ENCODE results near the gene PALM3. TPM values are rescaled to one million over a fixed set of nuclear protein-coding genes. Genes with fewer than 3 reads are reported as not detected.
"Not testable (repeated sequence)": the region's sequence is repeated elsewhere in the genome, so short reads cannot be mapped to it uniquely, and the experiment has no call there.

Gene PALM3
- total RNA-seq, 1 experiment from 2014 or later, result 8.1 TPM

DNA sequence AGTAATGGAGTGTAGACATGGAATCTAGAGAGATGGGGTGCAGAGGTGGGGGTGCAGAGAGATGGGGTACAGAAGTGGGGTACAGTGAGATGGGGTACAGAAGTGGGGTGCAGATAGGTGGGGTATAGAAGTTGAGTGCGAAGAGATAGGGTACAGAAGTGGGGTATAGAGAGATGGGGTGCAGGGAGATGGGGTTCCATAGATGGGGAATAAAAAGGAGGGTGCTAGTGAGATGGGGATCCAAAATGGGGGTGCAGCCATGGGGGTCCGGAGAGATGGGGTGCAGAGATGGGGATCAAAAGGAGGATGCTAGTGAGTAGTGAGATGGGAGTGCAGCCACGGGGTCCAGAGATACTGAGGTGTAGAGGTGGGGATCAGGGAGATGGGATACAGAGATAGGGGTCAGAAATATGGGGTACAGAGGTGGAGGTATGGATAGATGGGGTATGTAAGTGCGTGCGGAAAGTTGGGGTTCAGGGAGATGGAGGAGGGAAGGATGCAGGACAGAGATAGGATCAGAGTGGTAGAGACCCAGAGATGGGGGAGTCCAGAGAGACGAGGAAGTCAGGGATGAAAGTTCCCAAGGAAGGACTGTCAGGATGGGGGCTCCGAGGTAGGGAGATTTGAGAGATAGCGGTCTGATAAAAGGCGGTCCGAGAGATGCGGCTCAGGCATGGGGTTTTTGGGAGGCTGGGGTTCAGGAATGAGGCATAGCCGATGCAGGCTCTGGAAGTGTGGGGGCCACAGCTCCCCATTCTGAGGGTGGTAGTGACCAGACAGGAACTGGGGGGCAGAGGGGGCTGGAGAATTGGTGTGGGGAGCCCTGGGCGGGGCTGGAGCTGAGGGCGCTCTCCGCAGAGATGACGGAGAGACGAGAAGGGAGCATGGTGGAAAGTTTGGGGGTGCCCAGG is 3.4 kb downstream of the PALM3 start:
- Histone ChIP-seq H3K27me3 (ENCODE audit: control insufficient read depth, insufficient read depth, low read length) (peaks cover 24% of the 10 kb centered on the region), H3K4me3 (ENCODE audit: insufficient read depth, low read depth, low read length) (peak overlapping the region; percentile 54), H3K36me3 (replicated peaks; ENCODE audit: control insufficient read depth, insufficient read depth, low read length) (no peaks in the 10 kb centered on the region)
- DNase-seq, result peak; percentile 27

DNA sequence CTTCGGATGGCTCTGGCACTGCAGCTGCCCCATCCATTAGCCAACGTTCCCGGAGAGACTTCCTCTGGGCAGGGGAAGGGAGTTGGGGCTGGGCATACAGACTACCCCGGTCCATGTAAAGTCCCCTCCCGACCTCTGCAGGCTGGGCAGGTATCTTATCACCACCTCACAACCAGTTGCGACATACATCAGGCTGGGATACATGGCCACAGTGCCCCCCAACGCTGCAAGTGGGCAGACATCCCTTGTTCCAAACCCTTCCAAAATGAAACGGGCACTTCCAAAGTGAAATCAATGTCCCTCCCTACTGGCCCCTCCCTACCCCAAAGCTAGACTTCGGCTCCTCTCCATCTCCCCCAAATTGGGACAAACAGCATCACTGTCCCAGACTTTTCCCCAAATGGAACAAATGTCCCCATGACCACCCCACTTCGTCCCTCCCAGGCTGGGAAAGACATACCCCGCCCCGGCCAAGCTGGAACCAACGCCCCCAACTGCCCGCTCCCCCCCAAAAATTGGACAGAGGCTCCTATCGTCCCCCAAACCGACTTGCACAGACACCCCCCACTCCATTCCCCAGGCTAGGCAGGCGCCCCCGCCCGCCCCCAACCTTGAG is 5.0 kb downstream of the PALM3 start:
- Histone ChIP-seq H3K27me3 (ENCODE audit: control insufficient read depth, insufficient read depth, low read length) (peaks cover 24% of the 10 kb centered on the region), H3K36me3 (replicated peaks; ENCODE audit: control insufficient read depth, insufficient read depth, low read length) (no peaks in the 10 kb centered on the region), H3K4me3 (ENCODE audit: insufficient read depth, low read depth, low read length) (peak overlapping the region; percentile 62)
- peak; percentile 67 for DNase-seq

DNA sequence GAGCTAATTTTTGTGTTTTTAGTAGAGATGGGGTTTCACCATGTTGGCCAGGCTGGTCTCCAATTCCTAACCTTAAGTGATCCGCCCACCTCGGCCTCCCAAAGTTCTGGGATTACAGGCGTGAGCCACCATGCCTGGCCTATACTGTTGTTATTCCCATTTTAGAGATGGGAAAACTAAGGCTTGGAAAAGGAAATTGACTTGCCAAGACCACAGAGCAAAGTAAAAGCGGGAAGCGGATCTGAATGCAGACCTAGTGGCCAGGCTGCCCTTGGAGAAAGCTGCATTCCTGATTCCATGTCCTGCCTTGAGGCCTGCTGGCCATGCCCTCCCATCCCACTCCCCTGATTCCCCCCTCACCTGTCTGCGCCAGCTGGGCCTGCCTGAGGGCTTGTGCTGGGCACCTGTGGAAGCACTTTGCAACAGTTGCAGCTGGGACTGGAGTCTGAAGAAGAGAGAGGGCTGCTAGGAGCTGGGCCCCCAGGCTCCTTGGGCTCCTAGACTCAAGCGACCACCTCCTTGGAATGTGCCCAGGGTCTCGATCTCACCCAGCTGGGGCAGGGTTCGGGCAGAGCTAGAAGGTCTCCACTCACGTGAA is 5.7 kb downstream of the PALM3 start:
- peaks cover 24% of the 10 kb centered on the region for H3K27me3 ChIP-seq (ENCODE audit: control insufficient read depth, insufficient read depth, low read length)
- no peak overlapping the region for H3K4me3 ChIP-seq (ENCODE audit: insufficient read depth, low read depth, low read length)
- no peaks in the 10 kb centered on the region for H3K36me3 ChIP-seq (replicated peaks; ENCODE audit: control insufficient read depth, insufficient read depth, low read length)
- peak; percentile 46 for DNase-seq

DNA sequence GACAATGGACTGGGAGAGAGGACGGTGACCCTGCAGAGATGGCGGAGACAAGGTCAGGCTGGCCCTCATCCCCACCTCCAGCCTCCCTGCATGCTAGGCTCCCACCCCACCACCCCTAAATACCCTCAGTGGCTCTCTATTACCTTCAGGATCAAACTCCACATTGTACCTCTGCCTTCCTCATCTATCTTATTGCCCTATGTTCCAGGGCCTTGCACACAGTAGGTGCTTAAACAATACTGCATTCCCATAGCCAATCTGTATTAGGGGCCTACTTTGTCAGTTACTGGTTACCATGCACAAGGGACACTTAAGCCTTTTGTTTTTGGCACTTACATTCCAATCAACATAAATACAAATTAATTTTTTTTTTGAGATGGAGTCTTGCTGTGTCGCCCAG is 6.5 kb downstream of the PALM3 start:
- Histone ChIP-seq H3K27me3 (ENCODE audit: control insufficient read depth, insufficient read depth, low read length) (peaks cover 24% of the 10 kb centered on the region), H3K4me3 (ENCODE audit: insufficient read depth, low read depth, low read length) (no peak overlapping the region), H3K36me3 (replicated peaks; ENCODE audit: control insufficient read depth, insufficient read depth, low read length) (0 out of 2 replicates have a peak, but pooled peaks cover 2% of the 10 kb centered on the region)
- no peak for DNase-seq

DNA sequence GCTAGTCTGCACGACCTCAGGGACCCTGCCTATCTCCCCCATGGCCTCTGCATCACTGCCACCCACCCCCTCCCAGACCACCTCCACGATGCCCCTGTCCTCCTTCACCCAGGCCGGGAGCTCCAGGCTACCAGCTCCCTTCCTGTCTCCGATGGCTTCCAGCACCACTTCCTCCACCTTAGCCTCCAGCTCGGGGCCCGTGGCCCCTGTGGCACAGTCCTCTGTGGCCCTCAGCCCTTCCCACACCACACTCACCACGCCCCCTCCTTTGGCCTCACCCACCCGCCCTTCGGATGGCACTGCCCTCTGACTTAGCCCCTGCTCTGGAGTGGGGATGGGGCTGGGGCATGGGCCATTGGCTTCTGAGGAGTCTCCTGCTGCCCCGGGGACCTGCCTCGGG is 7.2 kb downstream of the PALM3 start:
- DNase-seq, result peak; percentile 27
- H3K36me3 ChIP-seq (replicated peaks; ENCODE audit: control insufficient read depth, insufficient read depth, low read length), result 0 out of 2 replicates have a peak, but pooled peaks cover 2% of the 10 kb centered on the region
- no peak overlapping the region for H3K4me3 ChIP-seq (ENCODE audit: insufficient read depth, low read depth, low read length)
- H3K27me3 ChIP-seq (ENCODE audit: control insufficient read depth, insufficient read depth, low read length), result peaks cover 24% of the 10 kb centered on the region

DNA sequence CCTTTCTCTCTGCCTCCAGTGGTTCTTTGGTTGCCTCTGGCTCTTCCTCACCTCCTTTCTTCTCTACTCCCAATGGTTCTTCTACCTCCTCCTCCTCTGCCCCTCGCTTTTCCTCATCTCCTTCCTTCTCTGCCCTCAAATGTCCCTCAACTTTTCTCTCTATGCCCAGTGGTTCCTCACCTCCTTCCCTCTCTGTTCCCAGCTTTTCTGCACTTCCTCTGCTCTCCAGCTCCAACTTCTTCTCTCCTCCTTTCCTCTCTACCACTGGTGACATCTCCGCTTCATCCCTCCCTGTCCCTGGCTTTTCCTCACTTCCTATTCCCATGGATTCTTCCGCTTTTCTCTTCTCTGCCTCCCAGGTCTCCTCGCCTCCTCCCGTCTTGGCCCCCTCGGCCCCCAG is 7.8 kb downstream of the PALM3 start:
- Histone ChIP-seq H3K27me3 (ENCODE audit: control insufficient read depth, insufficient read depth, low read length) (peaks cover 19% of the 10 kb centered on the region), H3K36me3 (replicated peaks; ENCODE audit: control insufficient read depth, insufficient read depth, low read length) (0 out of 2 replicates have a peak, but pooled peaks cover 2% of the 10 kb centered on the region), H3K4me3 (ENCODE audit: insufficient read depth, low read depth, low read length) (no peak overlapping the region)
- no peak for DNase-seq

DNA sequence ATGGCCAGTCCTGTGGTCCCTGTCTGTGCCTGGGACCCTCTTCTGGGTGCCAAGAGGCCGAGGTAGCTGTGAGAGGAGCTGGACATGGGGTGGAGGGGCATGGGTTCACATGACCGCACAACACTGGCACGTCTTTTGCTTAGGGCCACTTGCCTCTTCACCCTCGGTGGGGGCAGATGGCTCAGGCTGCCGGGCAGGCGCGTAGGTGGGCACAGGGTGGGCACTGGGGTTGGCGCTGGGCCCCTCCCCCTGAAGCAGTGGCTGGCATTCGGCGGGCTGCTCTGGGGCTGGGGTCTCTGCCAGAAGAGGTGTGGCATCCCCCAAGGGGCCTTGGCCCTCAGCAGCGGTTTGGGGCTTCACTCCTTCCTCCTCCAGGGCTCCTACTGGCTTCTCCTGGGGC is 8.4 kb downstream of the PALM3 start:
- Histone ChIP-seq H3K4me3 (ENCODE audit: insufficient read depth, low read depth, low read length) (no peak overlapping the region), H3K36me3 (replicated peaks; ENCODE audit: control insufficient read depth, insufficient read depth, low read length) (0 out of 2 replicates have a peak, but pooled peaks cover 2% of the 10 kb centered on the region), H3K27me3 (ENCODE audit: control insufficient read depth, insufficient read depth, low read length) (peaks cover 13% of the 10 kb centered on the region)
- DNase-seq, result no peak

DNA sequence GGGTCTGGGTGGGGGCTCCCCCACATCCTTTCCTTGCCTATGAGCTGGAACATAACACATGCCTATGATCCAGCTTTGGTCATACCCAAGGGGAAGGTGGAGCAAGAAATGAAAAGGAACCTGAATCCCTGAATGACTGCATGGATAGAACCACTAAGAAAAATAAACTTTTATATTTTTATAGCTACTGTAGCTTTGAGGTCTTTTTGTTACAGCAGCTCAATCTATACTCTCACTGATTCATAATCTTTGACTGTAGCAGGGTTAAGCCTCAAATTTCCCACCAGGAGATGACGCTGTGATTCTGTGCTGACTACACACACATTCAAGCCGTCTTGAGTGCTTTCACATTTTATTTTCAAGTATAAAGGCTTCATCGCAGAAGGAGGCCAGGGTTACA is 8.8 kb downstream of the PALM3 start:
- peaks cover 2% of the 10 kb centered on the region; the same call in 1 of the 2 replicates for H3K36me3 ChIP-seq (replicated peaks; ENCODE audit: control insufficient read depth, insufficient read depth, low read length)
- no peak overlapping the region for H3K4me3 ChIP-seq (ENCODE audit: insufficient read depth, low read depth, low read length)
- peak; percentile 16 for DNase-seq
- H3K27me3 ChIP-seq (ENCODE audit: control insufficient read depth, insufficient read depth, low read length), result peaks cover 8% of the 10 kb centered on the region

DNA sequence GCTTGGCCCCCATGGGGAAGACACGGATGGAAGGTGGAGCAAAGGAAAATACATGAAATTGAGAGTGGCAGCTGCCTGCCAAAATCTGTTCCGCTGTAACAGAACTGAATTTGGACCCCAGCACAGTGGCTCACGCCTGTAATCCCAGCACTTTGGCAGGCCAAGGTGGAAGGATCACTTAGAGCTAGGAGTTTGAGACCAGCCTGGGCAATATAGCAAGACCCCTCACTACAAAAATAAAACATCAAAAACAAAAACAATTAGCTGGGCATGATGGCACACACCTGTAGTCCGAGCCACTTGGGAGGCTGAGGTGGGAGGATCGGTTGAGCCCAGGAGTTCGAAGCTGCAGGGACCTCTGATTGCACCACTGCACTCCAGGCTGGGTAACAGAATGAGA is 9.4 kb downstream of the PALM3 start:
- peaks cover 2% of the 10 kb centered on the region; the same call in 1 of the 2 replicates for H3K36me3 ChIP-seq (replicated peaks; ENCODE audit: control insufficient read depth, insufficient read depth, low read length)
- no peak overlapping the region for H3K4me3 ChIP-seq (ENCODE audit: insufficient read depth, low read depth, low read length)
- peaks cover 5% of the 10 kb centered on the region for H3K27me3 ChIP-seq (ENCODE audit: control insufficient read depth, insufficient read depth, low read length)
- no peak for DNase-seq

DNA sequence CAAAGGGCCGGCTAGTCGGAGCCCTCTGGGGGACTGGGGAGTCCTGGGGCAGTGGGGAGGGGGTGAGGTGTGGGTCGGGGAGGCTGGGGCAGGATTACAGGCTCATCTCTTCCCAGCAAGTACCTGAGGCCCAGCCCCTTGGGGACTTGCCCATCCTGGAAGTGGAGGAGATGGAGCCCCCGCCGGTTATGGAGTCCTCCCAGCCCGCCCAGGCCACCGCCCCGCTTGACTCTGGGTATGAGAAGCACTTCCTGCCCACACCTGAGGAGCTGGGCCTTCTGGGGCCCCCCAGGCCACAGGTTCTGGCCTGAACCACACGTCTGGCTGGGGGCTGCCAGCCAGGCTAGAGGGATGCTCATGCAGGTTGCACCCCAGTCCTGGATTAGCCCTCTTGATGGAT is 9.9 kb downstream of the PALM3 start:
- peak; percentile 38 for DNase-seq
- peaks cover 2% of the 10 kb centered on the region for H3K27me3 ChIP-seq (ENCODE audit: control insufficient read depth, insufficient read depth, low read length)

DNA sequence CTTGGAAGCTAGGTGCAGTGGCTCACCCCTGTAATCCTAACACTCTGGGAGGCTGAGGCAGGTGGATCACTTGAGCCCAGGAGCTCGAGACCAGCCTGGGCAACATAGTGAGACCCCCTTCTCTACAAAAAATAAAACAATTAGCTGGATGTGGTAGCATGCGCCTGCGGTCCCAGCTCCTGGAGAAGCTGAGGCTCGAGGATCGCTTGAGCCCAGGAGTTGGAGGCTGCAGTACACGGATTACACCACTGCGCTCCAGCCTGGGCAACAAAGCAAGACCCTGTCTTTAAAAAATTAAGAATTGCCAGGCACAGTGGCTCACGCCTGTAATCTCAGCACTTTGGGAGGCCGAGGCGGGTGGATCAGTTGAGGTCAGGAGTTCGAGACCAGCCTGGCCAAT is 10.9 kb downstream of the PALM3 start:
- not testable (repeated sequence) for DNase-seq; H3K4me3 ChIP-seq (ENCODE audit: insufficient read depth, low read depth, low read length); H3K36me3 ChIP-seq (replicated peaks; ENCODE audit: control insufficient read depth, insufficient read depth, low read length); H3K27me3 ChIP-seq (ENCODE audit: control insufficient read depth, insufficient read depth, low read length)

More for the DNA sequence above, 9.9 kb downstream of the PALM3 start:
- Histone ChIP-seq H3K4me3 (ENCODE audit: insufficient read depth, low read depth, low read length) (no peak overlapping the region), H3K36me3 (replicated peaks; ENCODE audit: control insufficient read depth, insufficient read depth, low read length) (peaks cover 2% of the 10 kb centered on the region; the same call in 1 of the 2 replicates)

DNA sequence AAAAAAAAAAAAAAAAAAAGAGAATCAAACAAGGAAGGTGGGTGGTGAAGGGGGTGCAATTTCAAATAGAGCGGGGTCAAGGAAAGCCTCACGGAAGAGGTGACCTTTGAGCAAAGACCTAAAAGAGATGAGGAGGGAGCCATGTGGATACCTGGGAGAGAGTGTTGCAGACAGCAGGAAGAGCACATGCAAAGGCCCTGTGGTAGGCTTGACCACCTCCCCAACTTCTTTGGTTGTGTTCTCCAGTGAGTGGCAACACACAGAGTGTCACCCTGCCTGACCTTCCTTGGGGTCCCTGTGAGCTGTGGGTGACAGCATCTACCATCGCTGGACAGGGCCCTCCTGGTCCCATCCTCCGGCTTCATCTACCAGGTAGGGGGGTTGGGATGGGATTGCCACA is 11.4 kb downstream of the PALM3 start:
- H3K27me3 ChIP-seq (ENCODE audit: control insufficient read depth, insufficient read depth, low read length), result no peaks in the 10 kb centered on the region
- peaks cover 2% of the 10 kb centered on the region; the same call in 1 of the 2 replicates for H3K36me3 ChIP-seq (replicated peaks; ENCODE audit: control insufficient read depth, insufficient read depth, low read length)
- H3K4me3 ChIP-seq (ENCODE audit: insufficient read depth, low read depth, low read length), result no peak overlapping the region
- DNase-seq, result peak; percentile 8

DNA sequence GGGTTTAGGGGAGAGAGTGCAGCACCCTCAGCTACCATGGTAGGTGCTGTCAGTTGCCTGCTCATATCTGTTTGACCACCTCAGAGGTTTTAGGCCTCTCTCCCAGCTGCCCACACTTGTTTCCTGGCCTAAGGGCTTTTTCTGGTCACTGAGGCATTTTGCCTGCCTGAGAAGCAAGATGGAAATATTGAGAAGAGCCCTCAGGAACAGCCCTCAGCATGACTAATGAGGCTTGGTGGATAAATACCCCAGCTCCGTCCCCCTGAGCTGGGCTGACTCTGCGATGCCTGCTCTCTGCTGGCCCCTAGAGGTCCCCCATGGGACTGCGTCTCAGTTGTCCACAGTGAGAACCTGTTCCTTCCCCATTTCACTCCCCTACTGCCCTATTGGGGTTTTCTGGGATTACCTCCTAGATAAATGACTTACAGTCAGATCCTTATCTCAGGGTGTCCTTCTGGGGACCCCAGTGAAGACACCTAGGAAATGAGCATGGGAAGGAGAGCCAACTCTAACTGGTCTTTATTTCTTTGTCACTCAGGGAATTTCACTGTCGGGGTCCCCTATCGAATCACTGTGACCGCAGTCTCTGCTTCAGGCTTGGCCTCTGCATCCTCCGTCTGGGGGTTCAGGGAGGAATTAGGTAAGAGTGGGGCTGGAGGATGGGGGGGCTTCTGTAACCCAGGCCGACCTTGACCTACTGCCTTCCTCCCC is 13.3 kb downstream of the PALM3 start:
- Histone ChIP-seq H3K4me3 (ENCODE audit: insufficient read depth, low read depth, low read length) (no peak overlapping the region), H3K36me3 (replicated peaks; ENCODE audit: control insufficient read depth, insufficient read depth, low read length) (peaks cover 2% of the 10 kb centered on the region; the same call in 1 of the 2 replicates), H3K27me3 (ENCODE audit: control insufficient read depth, insufficient read depth, low read length) (no peaks in the 10 kb centered on the region)
- peak; percentile 94 for DNase-seq

DNA sequence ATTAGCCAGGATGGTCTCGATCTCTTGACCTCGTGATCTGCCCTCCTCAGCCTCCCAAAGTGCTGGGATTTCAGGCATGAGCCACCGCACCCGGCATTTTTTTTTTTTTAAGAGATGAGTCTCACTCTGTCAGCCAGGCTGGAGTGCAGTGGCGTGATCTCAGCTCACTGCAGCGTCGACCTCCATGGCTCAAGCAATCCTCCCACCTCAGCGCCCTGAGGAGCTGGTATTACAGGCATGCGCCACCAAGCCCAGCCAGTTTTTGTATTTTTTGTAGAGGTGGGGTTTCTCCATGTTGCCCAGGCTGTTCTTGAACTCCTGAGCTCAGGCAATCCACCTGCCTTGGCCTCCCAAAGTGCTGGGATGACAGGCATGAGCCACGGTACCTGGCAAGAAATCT is 14.0 kb downstream of the PALM3 start:
- not testable (repeated sequence) for H3K36me3 ChIP-seq (replicated peaks; ENCODE audit: control insufficient read depth, insufficient read depth, low read length); H3K27me3 ChIP-seq (ENCODE audit: control insufficient read depth, insufficient read depth, low read length); DNase-seq; H3K4me3 ChIP-seq (ENCODE audit: insufficient read depth, low read depth, low read length)
